DOHH2 (cell line): ENCODE data around the gene SYVN1.

Source experiments
- H3F3A ChIP-seq: fragments of 200-600 bp; sonication (generic), shearing (Covaris generic); 2 replicates; pipeline ENCODE4 v1.6.0; 2016; ENCODE audit warnings: antibody characterized with exemption, mild to moderate bottlenecking; ENCODE audit not compliant: control insufficient read depth, insufficient read depth
- H3K27ac ChIP-seq: fragments of 200-600 bp; sonication (generic); 2 replicates; pipeline ENCODE4 v1.5.1; 2014; ENCODE audit warnings: low read depth, mild to moderate bottlenecking, low read length, moderate library complexity
- H3K27me3 ChIP-seq: fragments of 200-600 bp; sonication (generic); 2 replicates; pipeline ENCODE4 v1.6.1; 2014; ENCODE audit warnings: mild to moderate bottlenecking, low read length, mixed read lengths; ENCODE audit not compliant: control insufficient read depth
- H3K36me3 ChIP-seq: fragments of 200-600 bp; sonication (generic); 2 replicates; pipeline ENCODE4 v1.6.1; 2014; ENCODE audit warnings: mild to moderate bottlenecking, low read length, moderate library complexity, mixed read lengths; ENCODE audit not compliant: control insufficient read depth
- H3K4me1 ChIP-seq: fragments of 200-600 bp; sonication (generic); 2 replicates; pipeline ENCODE4 v1.6.1; 2014; ENCODE audit warnings: mild to moderate bottlenecking, low read length, mixed read lengths; ENCODE audit not compliant: control insufficient read depth
- H3K4me2 ChIP-seq: fragments of 200-600 bp; sonication (generic); 2 replicates; pipeline ENCODE4 v1.6.0; 2014; ENCODE audit warnings: mild to moderate bottlenecking, low read length, moderate library complexity
- H3K4me3 ChIP-seq: fragments of 200-600 bp; sonication (generic); 2 replicates; pipeline ENCODE4 v1.5.1; 2014; ENCODE audit warnings: mild to moderate bottlenecking, low read length, mixed read lengths
- H3K79me2 ChIP-seq: fragments of 200-600 bp; sonication (generic); 2 replicates; pipeline ENCODE4 v1.6.1; 2014; ENCODE audit warnings: mild to moderate bottlenecking, low read length, mixed read lengths; ENCODE audit not compliant: control insufficient read depth
- H3K9me2 ChIP-seq: fragments of 200-600 bp; sonication (generic); replicated peaks from 2 replicates; pipeline ENCODE4 v1.6.1; 2014; ENCODE audit warnings: mild to moderate bottlenecking, low read length, mixed read lengths; ENCODE audit not compliant: control insufficient read depth
- H3K9me3 ChIP-seq: fragments of 200-600 bp; sonication (generic); 2 replicates; pipeline ENCODE4 v1.6.1; 2014; ENCODE audit warnings: antibody characterized with exemption, low read length, mixed read lengths; ENCODE audit not compliant: control insufficient read depth, insufficient read depth
- H4K20me1 ChIP-seq: fragments of 200-600 bp; sonication (generic); 2 replicates; pipeline ENCODE4 v1.6.0; 2014; ENCODE audit warnings: low read depth, mild to moderate bottlenecking, antibody characterized with exemption, low read length, moderate library complexity; ENCODE audit not compliant: control insufficient read depth, insufficient read depth
- EZH2phosphoT487 ChIP-seq: fragments of 200-600 bp; sonication (generic); IDR thresholded peaks from 2 replicates; pipeline ENCODE4 v1.6.1; 2017; ENCODE audit warnings: borderline replicate concordance, mild to moderate bottlenecking, antibody characterized with exemption, low read length, moderate library complexity, mixed read lengths
- TF ChIP-seq, protein P1 (sequence below): fragments of 200-600 bp; sonication (generic); IDR thresholded peaks from one replicate; pipeline ENCODE4 v1.5.1; 2014; ENCODE audit warnings: antibody characterized with exemption, mild to moderate bottlenecking, low read depth, low read length; ENCODE audit not compliant: poor library complexity, severe bottlenecking

The SYVN1 gene

DNA sequence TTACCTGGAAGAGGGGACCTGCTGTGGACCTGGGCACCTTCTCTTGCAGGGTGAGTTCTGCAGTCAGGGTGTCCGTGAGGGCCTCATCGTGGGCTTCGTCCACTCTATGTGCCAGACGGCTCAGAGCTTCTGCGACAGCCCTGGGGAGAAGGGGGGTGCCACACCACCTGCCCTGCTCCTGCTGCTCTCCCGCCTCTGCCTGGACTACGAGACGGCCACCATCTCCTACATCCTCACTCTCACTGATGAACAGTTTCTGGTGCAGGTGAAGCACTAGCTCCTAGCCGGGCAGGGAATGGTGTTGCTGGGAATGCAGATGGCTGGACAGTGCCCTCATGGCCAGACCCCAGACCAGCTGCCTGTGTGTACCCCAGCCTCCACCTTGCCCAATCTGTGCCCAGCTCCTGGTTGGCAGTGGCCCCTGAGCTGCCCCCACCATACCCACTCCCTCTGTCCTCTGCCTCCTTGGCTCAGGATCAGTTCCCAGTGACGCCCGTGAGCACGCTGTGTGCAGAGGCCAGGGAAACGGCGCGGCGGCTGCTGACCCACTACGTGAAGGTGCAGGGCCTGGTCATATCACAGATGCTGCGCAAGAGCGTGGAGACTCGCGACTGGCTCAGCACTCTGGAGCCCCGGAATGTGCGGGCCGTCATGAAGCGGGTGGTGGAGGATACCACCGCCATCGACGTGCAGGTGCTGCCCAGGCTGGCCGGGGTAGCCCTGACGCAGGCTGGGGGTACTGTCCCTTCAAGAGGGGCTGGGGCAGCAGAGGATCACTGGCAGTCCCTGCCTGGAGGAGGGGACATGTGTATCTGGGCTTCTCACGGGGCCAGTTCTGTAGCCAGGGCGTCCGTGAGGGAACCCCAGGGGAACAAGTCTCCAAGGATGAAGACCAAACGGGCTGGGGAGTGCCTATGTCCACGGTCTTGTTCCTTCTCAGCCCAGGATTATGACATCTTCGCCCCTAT lies 24.8 kb downstream of the SYVN1 start:
- Histone ChIP-seq H3K4me3 (no peak overlapping the region), H3K9me2 (no peaks in the 10 kb centered on the region), H3K9me3 (no peaks in the 10 kb centered on the region), H3K79me2 (peaks cover 29% of the 10 kb centered on the region), H3K4me2 (no peak overlapping the region), H3K36me3 (peaks cover 44% of the 10 kb centered on the region), H3K27ac (no peak overlapping the region), H3K4me1 (peaks cover 35% of the 10 kb centered on the region), H3K27me3 (no peaks in the 10 kb centered on the region), H4K20me1 (no peaks in the 10 kb centered on the region), H3F3A (peaks cover 13% of the 10 kb centered on the region)
- TF ChIP-seq EZH2phosphoT487 = no peak
- TF ChIP-seq, protein P1, sequence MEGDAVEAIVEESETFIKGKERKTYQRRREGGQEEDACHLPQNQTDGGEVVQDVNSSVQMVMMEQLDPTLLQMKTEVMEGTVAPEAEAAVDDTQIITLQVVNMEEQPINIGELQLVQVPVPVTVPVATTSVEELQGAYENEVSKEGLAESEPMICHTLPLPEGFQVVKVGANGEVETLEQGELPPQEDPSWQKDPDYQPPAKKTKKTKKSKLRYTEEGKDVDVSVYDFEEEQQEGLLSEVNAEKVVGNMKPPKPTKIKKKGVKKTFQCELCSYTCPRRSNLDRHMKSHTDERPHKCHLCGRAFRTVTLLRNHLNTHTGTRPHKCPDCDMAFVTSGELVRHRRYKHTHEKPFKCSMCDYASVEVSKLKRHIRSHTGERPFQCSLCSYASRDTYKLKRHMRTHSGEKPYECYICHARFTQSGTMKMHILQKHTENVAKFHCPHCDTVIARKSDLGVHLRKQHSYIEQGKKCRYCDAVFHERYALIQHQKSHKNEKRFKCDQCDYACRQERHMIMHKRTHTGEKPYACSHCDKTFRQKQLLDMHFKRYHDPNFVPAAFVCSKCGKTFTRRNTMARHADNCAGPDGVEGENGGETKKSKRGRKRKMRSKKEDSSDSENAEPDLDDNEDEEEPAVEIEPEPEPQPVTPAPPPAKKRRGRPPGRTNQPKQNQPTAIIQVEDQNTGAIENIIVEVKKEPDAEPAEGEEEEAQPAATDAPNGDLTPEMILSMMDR = no peak

DNA sequence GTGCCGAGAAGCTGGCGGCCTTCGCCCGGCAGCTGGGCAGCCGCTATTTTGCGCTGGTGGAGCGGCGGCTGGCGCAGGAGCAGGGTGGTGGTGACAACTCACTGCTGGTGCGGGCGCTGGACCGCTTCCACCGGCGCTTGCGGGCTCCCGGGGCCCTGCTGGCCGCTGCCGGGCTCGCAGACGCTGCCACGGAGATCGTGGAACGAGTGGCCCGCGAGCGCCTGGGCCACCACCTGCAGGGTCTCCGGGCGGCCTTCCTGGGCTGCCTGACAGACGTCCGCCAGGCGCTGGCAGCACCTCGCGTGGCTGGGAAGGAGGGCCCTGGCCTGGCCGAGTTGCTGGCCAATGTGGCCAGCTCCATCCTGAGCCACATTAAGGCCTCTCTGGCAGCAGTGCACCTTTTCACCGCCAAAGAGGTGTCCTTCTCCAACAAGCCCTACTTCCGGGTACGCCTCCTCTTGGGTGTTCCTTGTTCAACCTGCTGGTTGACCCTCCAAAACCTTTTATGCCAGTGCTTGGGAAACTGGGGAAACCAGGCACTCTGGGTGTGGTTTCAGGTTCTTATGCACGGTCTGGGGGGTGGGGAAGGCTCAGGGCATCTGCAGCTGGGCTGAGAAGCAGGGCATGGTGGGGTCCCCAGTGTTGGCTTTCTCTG lies 25.7 kb downstream of the SYVN1 start:
- Histone ChIP-seq H3F3A (peaks cover 10% of the 10 kb centered on the region), H3K4me3 (no peak overlapping the region), H3K36me3 (peaks cover 39% of the 10 kb centered on the region), H3K9me2 (no peaks in the 10 kb centered on the region), H3K4me2 (no peak overlapping the region), H3K27me3 (no peaks in the 10 kb centered on the region), H3K4me1 (peaks cover 26% of the 10 kb centered on the region), H4K20me1 (no peaks in the 10 kb centered on the region), H3K27ac (no peak overlapping the region), H3K79me2 (peaks cover 25% of the 10 kb centered on the region), H3K9me3 (no peaks in the 10 kb centered on the region)
- TF ChIP-seq, protein P1 = no peak
- TF ChIP-seq EZH2phosphoT487 = no peak

- no peaks in the 10 kb centered on the region for H4K20me1 ChIP-seq
- peaks cover 40% of the 10 kb centered on the region for H3K36me3 ChIP-seq
- TF ChIP-seq EZH2phosphoT487 = no peak
- TF ChIP-seq, protein P1 = no peak
- H3K4me1 ChIP-seq = peaks cover 19% of the 10 kb centered on the region
- H3K27ac ChIP-seq = no peak overlapping the region
- H3K79me2 ChIP-seq = peaks cover 26% of the 10 kb centered on the region
- H3K4me2 ChIP-seq = no peak overlapping the region
- no peaks in the 10 kb centered on the region for H3K27me3 ChIP-seq
- H3F3A ChIP-seq = peaks cover 5% of the 10 kb centered on the region; the same call in 1 of the 2 replicates
- H3K4me3 ChIP-seq = no peak overlapping the region
- no peaks in the 10 kb centered on the region for H3K9me2 ChIP-seq
- H3K9me3 ChIP-seq = no peaks in the 10 kb centered on the region
Measured at GRCh38 chr11:65107751-65108468, 26.4 kb downstream of the SYVN1 start.
